GM18511 (cell line): ENCODE results near the gene RYK.
"Not testable (repeated sequence)": the region's sequence is repeated elsewhere in the genome, so short reads cannot be mapped to it uniquely, and the experiment has no call there.

Experiments used
- ATAC-seq: cut with Tn5 transposase; IDR thresholded peaks from one replicate; pipeline ENCODE4 v1.9.1; 2021; ENCODE audit warnings: mild to moderate bottlenecking, moderate library complexity; ENCODE audit not compliant: unreplicated experiment

Gene RYK

GRCh38 chr3:134224796-134225156 is 25.9 kb downstream of the RYK start:
- ATAC-seq = not testable (repeated sequence)

- ATAC-seq = no peak
These were observed 27.8 kb downstream of the RYK start for GRCh38 chr3:134222835-134223234.

GRCh38 chr3:134216851-134217250 is 33.8 kb downstream of the RYK start:
- no peak for ATAC-seq

GRCh38 chr3:134216191-134216764 is 34.4 kb downstream of the RYK start:
- no peak for ATAC-seq

- no peak for ATAC-seq
These were observed 36.4 kb downstream of the RYK start for GRCh38 chr3:134214239-134214638.

GRCh38 chr3:134212967-134213665 is 37.5 kb downstream of the RYK start:
- ATAC-seq = peak; percentile 79

GRCh38 chr3:134211797-134212196 is 38.9 kb downstream of the RYK start:
- ATAC-seq = peak; percentile 80

- no peak for ATAC-seq
These were observed 45.2 kb downstream of the RYK start for GRCh38 chr3:134205451-134205850.

- no peak for ATAC-seq
These were observed 49.2 kb downstream of the RYK start for GRCh38 chr3:134201201-134202130.

GRCh38 chr3:134199880-134200279 is 50.8 kb downstream of the RYK start:
- not testable (repeated sequence) for ATAC-seq

- ATAC-seq = no peak
These were observed 51.4 kb downstream of the RYK start for GRCh38 chr3:134199240-134199639.

GRCh38 chr3:134198414-134198813 is 52.2 kb downstream of the RYK start:
- ATAC-seq = no peak

GRCh38 chr3:134197681-134198261 is 52.9 kb downstream of the RYK start:
- ATAC-seq = peak; percentile 62

GRCh38 chr3:134194247-134194646 is 56.4 kb downstream of the RYK start:
- ATAC-seq = no peak

- no peak for ATAC-seq
These were observed 60.4 kb downstream of the RYK start for GRCh38 chr3:134190250-134190649.

GRCh38 chr3:134189849-134190248 is 60.8 kb downstream of the RYK start:
- no peak for ATAC-seq

- ATAC-seq = no peak
These were observed 64.3 kb downstream of the RYK start for GRCh38 chr3:134186391-134186790.

GRCh38 chr3:134180761-134181160 is 69.9 kb downstream of the RYK start:
- ATAC-seq = no peak

- ATAC-seq = no peak
These were observed 71.2 kb downstream of the RYK start for GRCh38 chr3:134179508-134179907.

GRCh38 chr3:134163096-134163495 is 87.6 kb downstream of the RYK start:
- ATAC-seq = no peak

GRCh38 chr3:134161898-134162615 is 88.6 kb downstream of the RYK start:
- ATAC-seq = no peak
